Activated effector memory CD4-positive, alpha-beta T cell treated with anti-CD3 and anti-CD28 coated beads, Interleukin-2, amount 50 U/mL, for 16 hours (primary cell): ENCODE data around the gene CYP1A2.
A peak's percentile ranks its signal among the peaks of the same experiment; 100 is the strongest.

Experiments
- DNase-seq: peaks from one replicate; pipeline ENCODE4 v3.0.0-alpha.2; 2020

Gene CYP1A2

GRCh38 chr15:74790080-74790916 is 41.7 kb downstream of the CYP1A2 start:
- peak; percentile 75 for DNase-seq

GRCh38 chr15:74791007-74791406 is 42.4 kb downstream of the CYP1A2 start:
- no peak for DNase-seq

- DNase-seq, result no peak
Measured at GRCh38 chr15:74791667-74792066, 43.0 kb downstream of the CYP1A2 start.

- DNase-seq, result peak; percentile 74
Measured at GRCh38 chr15:74792227-74793016, 43.8 kb downstream of the CYP1A2 start.

- peak; percentile 91 for DNase-seq
Measured at GRCh38 chr15:74793135-74794028, 44.7 kb downstream of the CYP1A2 start.

GRCh38 chr15:74794248-74794969 is 45.8 kb downstream of the CYP1A2 start:
- no peak for DNase-seq

- DNase-seq, result no peak
Measured at GRCh38 chr15:74794970-74795349, 46.3 kb downstream of the CYP1A2 start.

- peak; percentile 77 for DNase-seq
Measured at GRCh38 chr15:74795966-74796625, 47.5 kb downstream of the CYP1A2 start.

- no peak for DNase-seq
Measured at GRCh38 chr15:74798388-74799254, 50.0 kb downstream of the CYP1A2 start.

- DNase-seq, result no peak
Measured at GRCh38 chr15:74799255-74799855, 50.7 kb downstream of the CYP1A2 start.

- peak; percentile 95 for DNase-seq
Measured at GRCh38 chr15:74799856-74800558, 51.4 kb downstream of the CYP1A2 start.

GRCh38 chr15:74800559-74801094 is 52.0 kb downstream of the CYP1A2 start:
- no peak for DNase-seq

- DNase-seq, result no peak
Measured at GRCh38 chr15:74801311-74801997, 52.8 kb downstream of the CYP1A2 start.

- no peak for DNase-seq
Measured at GRCh38 chr15:74802290-74802689, 53.6 kb downstream of the CYP1A2 start.

GRCh38 chr15:74802862-74803447 is 54.3 kb downstream of the CYP1A2 start:
- DNase-seq, result no peak

GRCh38 chr15:74804935-74805334 is 56.3 kb downstream of the CYP1A2 start:
- DNase-seq, result no peak
